Esophagus muscularis mucosa (tissue), 4 donors: Measurements from ENCODE around the gene C1QTNF4. TPM values are rescaled to one million over a fixed set of nuclear protein-coding genes. Genes with fewer than 3 reads are reported as not detected.
"Not testable (repeated sequence)": the region's sequence is repeated elsewhere in the genome, so short reads cannot be mapped to it uniquely, and the experiment has no call there.

ENCODE experiments used
- DNase-seq: peaks from one replicate; pipeline ENCODE4 v3.0.0-alpha.2; 2017; ENCODE audit errors: extremely low spot score
- H3K27ac ChIP-seq, 4 donors: fragments of 200-600 bp; sonication (generic); replicated peaks in 1 of 4; 1 replicate in 3 of 4; 2 replicates in 1 of 4; pipeline ENCODE4 v1.5.1; 2016 to 2019; ENCODE audit warnings: mild to moderate bottlenecking in 1 of 4
- H3K27me3 ChIP-seq, 4 donors: fragments of 200-600 bp; sonication (generic); one replicate each; pipeline versions ENCODE4 v1.5.1 to v1.6.0; 2016 to 2019
- H3K36me3 ChIP-seq, 4 donors: fragments of 200-600 bp; sonication (generic); one replicate each; pipeline ENCODE4 v1.5.1; 2016 to 2019
- H3K4me1 ChIP-seq, 4 donors: fragments of 200-600 bp; sonication (generic); one replicate each; pipeline ENCODE4 v1.5.1; 2016 to 2019
- H3K4me3 ChIP-seq, 4 donors: fragments of 200-600 bp; sonication (generic); 1 replicate in 2 of 4; 2 replicates in 2 of 4; pipeline ENCODE4 v1.5.1; 2016 to 2019; ENCODE audit warnings: mild to moderate bottlenecking in 4 of 4, moderate library complexity in 1 of 4
- H3K9me3 ChIP-seq, 4 donors: fragments of 200-600 bp; sonication (generic); 1 replicate in 3 of 4; 2 replicates in 1 of 4; pipeline ENCODE4 v1.5.1; 2016 to 2019
- EP300 ChIP-seq: sonication (generic); formaldehyde crosslinking; IDR thresholded peaks from one replicate; pipeline ENCODE4 v1.6.1; 2017; ENCODE audit warnings: antibody characterized with exemption
- POLR2A ChIP-seq: fragments of 450-650 bp; IDR thresholded peaks from one replicate; pipeline ENCODE4 v1.6.1; 2017; ENCODE audit warnings: antibody characterized with exemption, moderate library complexity, mild to moderate bottlenecking, low read depth
- POLR2AphosphoS5 ChIP-seq, 2 donors: sonication (generic); formaldehyde crosslinking; IDR thresholded peaks; one replicate each; pipeline ENCODE4 v1.6.1; 2017; ENCODE audit warnings: antibody characterized with exemption in 2 of 2
- WGBS: methylation state at CpG from one replicate; pipeline ENCODE4 v1.1.5; 2018; 5-methylcytosine and 5-hydroxymethylcytosine counted together
- intact Hi-C: fragments of 100-400 bp; cut with DNase I; formaldehyde crosslinking; loops from one replicate; pipeline ENCODE4 v1.15.1; 2023
- total RNA-seq, 4 donors: library from RNA; depleted of rRNA; stranded (reverse); fragments of >200 nt; gene quantifications; one replicate each; pipeline versions ENCODE4 v1.1.0 to v1.2.1, GENCODE V29; 2016
- TF ChIP-seq, protein P1 (sequence below), 3 experiments: fragments of 200-600 bp in 2 of 3; fragments of 450-650 bp in 1 of 3; sonication (generic) in 2 of 3; IDR thresholded peaks; one replicate each; pipeline ENCODE4 v1.5.1; 2017 to 2019; ENCODE audit warnings: antibody characterized with exemption in 3 of 3, mild to moderate bottlenecking in 2 of 3, moderate library complexity in 1 of 3

The C1QTNF4 gene
- total RNA-seq, 4 donors from 2014 or later = 1.6 to 2.2 (median 1.7) TPM

DNA sequence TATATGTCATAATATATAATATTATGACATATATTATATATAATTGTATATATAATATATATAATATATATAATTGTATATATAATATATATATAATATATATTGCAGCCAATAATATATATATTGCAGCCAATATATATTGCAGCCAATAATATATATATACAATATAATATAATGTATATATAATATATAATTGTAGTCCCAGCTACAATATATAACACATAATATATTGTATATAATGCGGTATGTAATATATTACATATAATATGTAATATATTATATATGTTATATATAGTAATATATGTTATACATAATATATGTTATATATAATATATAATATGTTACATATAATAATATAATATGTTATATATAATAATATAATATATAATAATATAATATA lies 35.5 kb downstream of the C1QTNF4 start:
- TF ChIP-seq POLR2AphosphoS5 (IDR thresholded peaks at IDR 0.05) (no peak), EP300 (no peak), POLR2A (no peak)
- TF ChIP-seq, protein P1, sequence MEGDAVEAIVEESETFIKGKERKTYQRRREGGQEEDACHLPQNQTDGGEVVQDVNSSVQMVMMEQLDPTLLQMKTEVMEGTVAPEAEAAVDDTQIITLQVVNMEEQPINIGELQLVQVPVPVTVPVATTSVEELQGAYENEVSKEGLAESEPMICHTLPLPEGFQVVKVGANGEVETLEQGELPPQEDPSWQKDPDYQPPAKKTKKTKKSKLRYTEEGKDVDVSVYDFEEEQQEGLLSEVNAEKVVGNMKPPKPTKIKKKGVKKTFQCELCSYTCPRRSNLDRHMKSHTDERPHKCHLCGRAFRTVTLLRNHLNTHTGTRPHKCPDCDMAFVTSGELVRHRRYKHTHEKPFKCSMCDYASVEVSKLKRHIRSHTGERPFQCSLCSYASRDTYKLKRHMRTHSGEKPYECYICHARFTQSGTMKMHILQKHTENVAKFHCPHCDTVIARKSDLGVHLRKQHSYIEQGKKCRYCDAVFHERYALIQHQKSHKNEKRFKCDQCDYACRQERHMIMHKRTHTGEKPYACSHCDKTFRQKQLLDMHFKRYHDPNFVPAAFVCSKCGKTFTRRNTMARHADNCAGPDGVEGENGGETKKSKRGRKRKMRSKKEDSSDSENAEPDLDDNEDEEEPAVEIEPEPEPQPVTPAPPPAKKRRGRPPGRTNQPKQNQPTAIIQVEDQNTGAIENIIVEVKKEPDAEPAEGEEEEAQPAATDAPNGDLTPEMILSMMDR (IDR thresholded peaks at IDR 0.05) = no peak
- no peak overlapping the region for H3K27ac ChIP-seq
- H3K4me1 ChIP-seq = peaks cover 0 to 4% (median under 1%) of the 10 kb centered on the region in 4 donors
- intact Hi-C loops = no loop called here
- no peaks in the 10 kb centered on the region for H3K27me3 ChIP-seq
- H3K9me3 ChIP-seq = no peaks in the 10 kb centered on the region
- H3K4me3 ChIP-seq = no peak overlapping the region
- no peaks in the 10 kb centered on the region for H3K36me3 ChIP-seq
- 100% methylated on average over 1 of the region's 1 CpG for WGBS
- no peak for DNase-seq

DNA sequence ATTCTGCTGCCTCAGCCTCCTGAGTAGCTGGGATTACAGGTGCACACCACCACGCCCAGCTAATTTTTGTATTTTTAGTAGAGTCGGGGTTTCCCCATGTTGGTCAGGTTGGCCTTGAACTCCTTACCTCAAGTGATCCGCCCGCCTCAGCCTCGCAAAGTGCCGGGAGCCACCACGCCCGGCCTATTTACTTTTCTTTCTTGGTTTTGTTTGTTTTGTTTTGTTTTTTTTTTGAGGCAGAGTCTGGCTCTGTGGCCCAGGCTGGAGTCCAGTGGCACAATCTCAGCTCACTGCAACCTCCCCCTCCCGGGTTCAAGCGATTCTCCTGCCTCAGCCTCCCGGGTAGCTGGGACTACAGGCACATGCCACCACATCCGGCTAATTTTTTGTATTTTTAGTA lies 37.2 kb downstream of the C1QTNF4 start:
- intact Hi-C loops = not testable (repeated sequence)
- 95% methylated on average over 12 of the region's 12 CpGs for WGBS

DNA sequence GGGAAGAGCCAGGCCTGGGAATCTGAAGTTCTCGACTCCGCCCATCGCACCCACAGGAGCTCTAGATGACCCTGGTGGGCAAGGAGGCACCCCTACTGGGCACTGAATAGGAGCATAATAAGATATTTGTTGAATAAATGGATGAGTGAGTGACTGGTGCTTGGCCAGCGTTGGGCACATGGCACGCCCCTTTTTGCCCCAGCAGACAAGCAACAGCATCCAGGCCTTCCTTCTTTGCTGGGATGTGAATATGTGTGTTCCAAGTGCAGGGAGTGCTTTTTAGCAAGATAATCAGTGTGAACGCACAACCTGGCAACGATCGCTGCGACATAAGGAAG lies 40.8 kb downstream of the C1QTNF4 start:
- no peaks in the 10 kb centered on the region for H3K36me3 ChIP-seq
- WGBS = 15% methylated on average over 9 of the region's 9 CpGs
- peak overlapping the region; percentile 64 to 100 (median 94) for H3K4me3 ChIP-seq
- peak overlapping the region; percentile 79 to 97 (median 94) for H3K27ac ChIP-seq
- no peak for DNase-seq
- H3K27me3 ChIP-seq = no peaks in the 10 kb centered on the region
- TF ChIP-seq POLR2A = no peak
- TF ChIP-seq, protein P1 (IDR thresholded peaks at IDR 0.05) = peak in 1 of 3 experiments; percentile 5
- H3K9me3 ChIP-seq = no peaks in the 10 kb centered on the region
- intact Hi-C loops = loop anchor here (5.0 kb wide), 1 partner anchor 46 kb away; no protein-coding TSS in a partner anchor
- peaks cover 33 to 49% (median 42%) of the 10 kb centered on the region in 4 donors for H3K4me1 ChIP-seq

More for the DNA sequence above, 37.2 kb downstream of the C1QTNF4 start:
- not testable (repeated sequence) for H3K27me3 ChIP-seq, H3K27ac ChIP-seq, H3K9me3 ChIP-seq, H3K36me3 ChIP-seq, H3K4me3 ChIP-seq, DNase-seq
- peaks cover 2 to 13% (median 7%) of the 10 kb centered on the region in 4 donors for H3K4me1 ChIP-seq

DNA sequence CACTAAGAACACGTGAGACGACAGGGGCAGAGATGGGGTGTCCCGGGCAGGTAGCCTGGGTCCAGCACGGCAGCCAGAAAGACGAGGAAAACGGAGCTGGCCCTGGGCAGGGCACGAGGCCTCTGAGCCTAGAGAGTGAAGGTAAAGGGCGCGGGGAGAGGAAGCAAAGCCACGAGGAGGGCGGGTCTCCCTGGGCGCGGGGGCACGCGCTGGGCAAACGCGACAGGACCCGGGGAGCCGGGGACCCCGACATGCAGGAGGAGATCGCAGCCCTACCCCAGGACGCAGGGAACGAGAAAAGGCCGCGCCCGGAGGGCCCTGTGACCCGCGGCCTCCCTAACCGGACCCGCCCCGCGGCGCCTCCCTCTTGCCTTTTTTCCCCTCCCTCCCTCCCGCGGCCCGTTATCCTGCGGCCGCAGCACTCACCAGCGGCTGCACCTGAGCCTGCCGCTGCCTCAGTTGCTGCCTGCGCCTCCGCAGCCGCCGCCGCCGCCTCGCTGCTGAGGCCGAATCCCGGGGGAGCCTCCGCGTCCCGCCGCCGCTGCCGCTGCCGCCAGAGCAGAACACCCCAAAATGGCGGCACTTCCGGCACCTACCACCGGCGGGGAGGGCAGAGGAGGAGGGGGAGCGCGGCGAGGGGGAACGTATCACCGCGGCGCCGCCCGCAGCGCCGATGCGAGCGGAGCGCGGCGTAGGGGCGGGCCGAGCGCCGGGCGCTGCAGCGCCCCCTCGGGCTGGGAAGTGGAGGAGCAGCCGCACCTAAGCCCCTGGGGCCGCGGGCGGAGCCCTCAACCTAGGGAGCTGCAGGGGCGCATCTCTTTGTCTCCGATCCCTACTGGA lies 41.4 kb downstream of the C1QTNF4 start, which contains the start of gene CELF1:
Gene CELF1 (minus strand): TSS at position 567 of the 840 bp plus-strand sequence. CDS start 53,609 bp downstream, outside the sequence.
- peak within 1 kb of the TSS; percentile 79 to 97 (median 94) for H3K27ac ChIP-seq
- intact Hi-C loops = loop anchor here (5.0 kb wide), 1 partner anchor 45 kb away; no protein-coding TSS in a partner anchor
- TF ChIP-seq POLR2AphosphoS5 (IDR thresholded peaks at IDR 0.05) (peak; percentile 80 to 91), POLR2A (peak; percentile 69), EP300 (no peak)
- TF ChIP-seq, protein P1 (IDR thresholded peaks at IDR 0.05) = peak; percentile 94 to 97 (median 97)
- no peaks in the 10 kb centered on the region for H3K36me3 ChIP-seq
- WGBS = 1% methylated on average over 43 of the region's 89 CpGs
- peaks cover 39 to 55% (median 48%) of the 10 kb centered on the region in 4 donors for H3K4me1 ChIP-seq
- DNase-seq = peak; percentile 98
- peak within 1 kb of the TSS; percentile 64 to 100 (median 94) for H3K4me3 ChIP-seq
- H3K9me3 ChIP-seq = no peaks in the 10 kb centered on the region
- no peaks in the 10 kb centered on the region for H3K27me3 ChIP-seq

DNA sequence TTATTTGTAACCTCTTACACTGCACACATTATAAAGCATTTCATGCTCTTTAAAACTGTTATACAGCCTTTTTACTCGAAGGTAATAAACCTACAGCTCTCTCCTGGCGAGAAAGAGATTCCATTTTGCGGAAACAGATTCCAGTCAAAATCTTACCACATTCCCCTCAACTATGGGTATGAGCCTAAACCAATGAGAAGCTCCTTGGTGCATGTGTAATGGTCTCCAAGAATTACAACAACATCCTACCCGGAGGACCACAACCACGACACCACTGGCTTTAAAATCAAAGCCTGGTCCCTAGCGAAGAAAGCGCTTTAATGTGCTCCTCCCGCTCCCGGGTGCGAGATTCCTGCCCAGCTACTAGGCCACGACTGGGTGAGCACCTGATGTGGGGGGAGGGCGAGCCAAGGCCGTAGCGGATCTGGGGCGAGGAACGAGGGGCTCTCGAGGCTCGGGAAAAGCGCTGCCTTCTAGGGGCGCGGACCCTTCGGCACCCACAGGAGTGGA lies 42.1 kb downstream of the C1QTNF4 start:
- under 1% methylated on average over 17 of the region's 22 CpGs for WGBS

More for the DNA sequence above, 42.1 kb downstream of the C1QTNF4 start:
- no peaks in the 10 kb centered on the region for H3K36me3 ChIP-seq
- TF ChIP-seq POLR2AphosphoS5 (IDR thresholded peaks at IDR 0.05) (peak in 1 of 2 donors; percentile 9), EP300 (no peak), POLR2A (no peak)
- TF ChIP-seq, protein P1 (IDR thresholded peaks at IDR 0.05) = no peak
- no peak for DNase-seq
- intact Hi-C loops = loop anchor here (5.0 kb wide), 1 partner anchor 45 kb away; no protein-coding TSS in a partner anchor
- H3K9me3 ChIP-seq = no peaks in the 10 kb centered on the region
- H3K27me3 ChIP-seq = no peaks in the 10 kb centered on the region
- H3K4me3 ChIP-seq = peak overlapping the region; percentile 64 to 100 (median 94)
- H3K4me1 ChIP-seq = peaks cover 45 to 62% (median 55%) of the 10 kb centered on the region in 4 donors
- peak overlapping the region; percentile 79 to 97 (median 94) for H3K27ac ChIP-seq
